AG04450 (cell line): Measurements from ENCODE around the gene SLC25A48. TPM values are rescaled to one million over a fixed set of nuclear protein-coding genes. Genes with fewer than 3 reads are reported as not detected.
"Not testable (repeated sequence)": the region's sequence is repeated elsewhere in the genome, so short reads cannot be mapped to it uniquely, and the experiment has no call there.

Experiments
- CTCF ChIA-PET: fragments of 300-600, 350-600 bp; formaldehyde crosslinking; extraction: SDS; loops from one replicate; lab custom pipeline; 2022; ENCODE audit warnings: antibody characterized with exemption, inconsistent platforms; lab: Charles Lee
- POLR2A ChIA-PET: fragments of 350-600 bp; formaldehyde crosslinking; extraction: SDS; loops from one replicate; lab custom pipeline; 2021; ENCODE audit warnings: antibody characterized with exemption, inconsistent platforms; lab: Yijun Ruan, JAX
- DNase-seq: peaks from one replicate; pipeline ENCODE4 v3.0.0-alpha.2; 2011; ENCODE audit warnings: low read depth, low spot score
- H3K27ac ChIP-seq: one replicate; pipeline ENCODE4 v1.5.1; 2012; ENCODE audit warnings: low read depth, low read length, control low read depth
- H3K27me3 ChIP-seq: one replicate; pipeline ENCODE4 v1.6.0; 2012; ENCODE audit warnings: low read length; ENCODE audit not compliant: control insufficient read depth, insufficient read depth
- H3K4me3 ChIP-seq: 2 replicates; pipeline ENCODE4 v1.5.1; 2011; ENCODE audit warnings: mild to moderate bottlenecking, low read depth, low read length, control low read depth
- H3K9me3 ChIP-seq: 2 replicates; pipeline ENCODE4 v1.5.1; 2012; ENCODE audit warnings: low read length; ENCODE audit not compliant: control insufficient read depth, insufficient read depth
- CTCF ChIP-seq: IDR thresholded peaks from 2 replicates; pipeline ENCODE4 v1.5.1; 2011; ENCODE audit warnings: low read depth, low read length, control low read depth, inconsistent platforms
- polyA plus RNA-seq: library from polyadenylated mRNA; depleted of rRNA; stranded (reverse); fragments of >200 nt; gene quantifications from 2 replicates; pipeline ENCODE4 v1.2.3, GENCODE V29; 2011

SLC25A48 gene
- polyA plus RNA-seq, 1 experiment, result not detected

GRCh38 chr5:135857630-135858311 is 23.3 kb downstream of the SLC25A48 start:
- no peak for DNase-seq
- peaks cover under 1% of the 10 kb centered on the region for H3K27me3 ChIP-seq
- H3K27ac ChIP-seq, result no peak overlapping the region
- H3K9me3 ChIP-seq, result no peaks in the 10 kb centered on the region
- TF ChIP-seq CTCF, result no peak
- H3K4me3 ChIP-seq, result no peak overlapping the region
- POLR2A ChIA-PET, result no interaction called here
- CTCF ChIA-PET, result no interaction called here

GRCh38 chr5:135859186-135859585 is 24.7 kb downstream of the SLC25A48 start:
- DNase-seq, H3K27me3 ChIP-seq, POLR2A ChIA-PET, H3K9me3 ChIP-seq, H3K4me3 ChIP-seq, H3K27ac ChIP-seq, CTCF ChIA-PET: not testable (repeated sequence)

GRCh38 chr5:135859641-135860040 is 25.2 kb downstream of the SLC25A48 start:
- CTCF ChIA-PET, result no interaction called here
- peaks cover 3% of the 10 kb centered on the region for H3K27me3 ChIP-seq

GRCh38 chr5:135861641-135862040 is 27.2 kb downstream of the SLC25A48 start:
- H3K27ac ChIP-seq, result no peak overlapping the region
- no peaks in the 10 kb centered on the region for H3K9me3 ChIP-seq
- no peak for DNase-seq
- POLR2A ChIA-PET, result no interaction called here
- no peak overlapping the region for H3K4me3 ChIP-seq
- peaks cover 5% of the 10 kb centered on the region for H3K27me3 ChIP-seq
- TF ChIP-seq CTCF, result no peak
- CTCF ChIA-PET, result no interaction called here

More at GRCh38 chr5:135859641-135860040, 25.2 kb downstream of the SLC25A48 start:
- Histone ChIP-seq H3K9me3 (no peaks in the 10 kb centered on the region), H3K27ac (no peak overlapping the region), H3K4me3 (no peak overlapping the region)
- no peak for TF ChIP-seq CTCF
- no peak for DNase-seq
- POLR2A ChIA-PET, result no interaction called here

GRCh38 chr5:135862086-135862485 is 27.6 kb downstream of the SLC25A48 start:
- no peak for DNase-seq
- POLR2A ChIA-PET, result no interaction called here
- CTCF ChIA-PET, result no interaction called here
- H3K27me3 ChIP-seq, result peaks cover 5% of the 10 kb centered on the region
- H3K4me3 ChIP-seq, result no peak overlapping the region
- H3K27ac ChIP-seq, result no peak overlapping the region
- TF ChIP-seq CTCF, result no peak
- H3K9me3 ChIP-seq, result no peaks in the 10 kb centered on the region
